Measurements from ENCODE around the gene AUTS2. TPM values are rescaled to one million over a fixed set of nuclear protein-coding genes. Genes with fewer than 3 reads are reported as not detected.

Gene AUTS2
- total RNA-seq, 3 donors from 2014 or later = 31.5 to 94.3 (median 81.3) TPM

DNA sequence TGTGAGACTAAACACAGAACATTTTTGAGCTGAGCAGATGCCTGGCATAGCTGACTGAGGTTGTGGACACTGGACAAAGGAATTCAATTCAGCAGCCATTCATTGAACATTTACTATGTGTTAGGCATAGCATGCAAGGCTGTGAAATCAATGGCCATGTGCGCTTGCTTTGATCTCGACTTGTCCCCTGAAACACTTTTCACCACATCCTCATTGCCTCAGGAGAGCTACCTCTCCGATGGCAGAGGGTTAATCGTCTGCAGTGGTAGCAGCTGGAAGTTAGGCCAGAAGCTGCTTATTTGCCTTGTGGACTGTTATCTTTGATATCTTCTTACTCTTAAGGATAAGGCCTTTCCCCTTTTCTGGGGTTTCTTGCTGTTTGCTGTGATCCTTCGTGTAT lies 297.8 kb downstream of the AUTS2 start:
- Histone ChIP-seq H3K9me3 (no peaks in the 10 kb centered on the region), H3K4me3 (no peak overlapping the region), H3K27ac (no peak overlapping the region), H3K36me3 (no peaks in the 10 kb centered on the region), H3K4me1 (no peaks in the 10 kb centered on the region), H3K27me3 (no peaks in the 10 kb centered on the region)
- intact Hi-C loops (cut with DNase I; ENCODE audit: low total_unique reads) = no loop called here
- no peak for DNase-seq (ENCODE audit: low spot score in 2 of 2)
- no peak for TF ChIP-seq POLR2AphosphoS5 (IDR thresholded peaks at IDR 0.05)
- TF ChIP-seq, protein P1, sequence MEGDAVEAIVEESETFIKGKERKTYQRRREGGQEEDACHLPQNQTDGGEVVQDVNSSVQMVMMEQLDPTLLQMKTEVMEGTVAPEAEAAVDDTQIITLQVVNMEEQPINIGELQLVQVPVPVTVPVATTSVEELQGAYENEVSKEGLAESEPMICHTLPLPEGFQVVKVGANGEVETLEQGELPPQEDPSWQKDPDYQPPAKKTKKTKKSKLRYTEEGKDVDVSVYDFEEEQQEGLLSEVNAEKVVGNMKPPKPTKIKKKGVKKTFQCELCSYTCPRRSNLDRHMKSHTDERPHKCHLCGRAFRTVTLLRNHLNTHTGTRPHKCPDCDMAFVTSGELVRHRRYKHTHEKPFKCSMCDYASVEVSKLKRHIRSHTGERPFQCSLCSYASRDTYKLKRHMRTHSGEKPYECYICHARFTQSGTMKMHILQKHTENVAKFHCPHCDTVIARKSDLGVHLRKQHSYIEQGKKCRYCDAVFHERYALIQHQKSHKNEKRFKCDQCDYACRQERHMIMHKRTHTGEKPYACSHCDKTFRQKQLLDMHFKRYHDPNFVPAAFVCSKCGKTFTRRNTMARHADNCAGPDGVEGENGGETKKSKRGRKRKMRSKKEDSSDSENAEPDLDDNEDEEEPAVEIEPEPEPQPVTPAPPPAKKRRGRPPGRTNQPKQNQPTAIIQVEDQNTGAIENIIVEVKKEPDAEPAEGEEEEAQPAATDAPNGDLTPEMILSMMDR (IDR thresholded peaks at IDR 0.05) = no peak
- no peak for TF ChIP-seq POLR2A (IDR thresholded peaks at IDR 0.05)

GRCh38 chr7:69898189-69898588 lies 299.9 kb downstream of the AUTS2 start:
- Histone ChIP-seq H3K36me3 (no peaks in the 10 kb centered on the region), H3K4me1 (no peaks in the 10 kb centered on the region), H3K9me3 (no peaks in the 10 kb centered on the region), H3K4me3 (no peak overlapping the region), H3K27me3 (no peaks in the 10 kb centered on the region), H3K27ac (no peak overlapping the region)
- intact Hi-C loops (cut with DNase I; ENCODE audit: low total_unique reads) = no loop called here
- DNase-seq (ENCODE audit: low spot score in 2 of 2) = no peak
- TF ChIP-seq, protein P1 (IDR thresholded peaks at IDR 0.05) = no peak
- TF ChIP-seq POLR2AphosphoS5 (IDR thresholded peaks at IDR 0.05) (no peak), POLR2A (IDR thresholded peaks at IDR 0.05) (no peak)

GRCh38 chr7:69903410-69903809 lies 305.1 kb downstream of the AUTS2 start:
- no peak overlapping the region for H3K4me3 ChIP-seq
- no peak overlapping the region for H3K27ac ChIP-seq
- no peaks in the 10 kb centered on the region for H3K9me3 ChIP-seq
- no peaks in the 10 kb centered on the region for H3K36me3 ChIP-seq
- intact Hi-C loops (cut with DNase I; ENCODE audit: low total_unique reads) = no loop called here
- no peaks in the 10 kb centered on the region for H3K4me1 ChIP-seq
- no peaks in the 10 kb centered on the region for H3K27me3 ChIP-seq
- no peak for DNase-seq (ENCODE audit: low spot score in 2 of 2)
- TF ChIP-seq, protein P1 (IDR thresholded peaks at IDR 0.05) = no peak
- no peak for TF ChIP-seq POLR2AphosphoS5 (IDR thresholded peaks at IDR 0.05)
- no peak for TF ChIP-seq POLR2A (IDR thresholded peaks at IDR 0.05)

GRCh38 chr7:69906283-69906995 lies 308.2 kb downstream of the AUTS2 start:
- TF ChIP-seq POLR2A (IDR thresholded peaks at IDR 0.05) (no peak), POLR2AphosphoS5 (IDR thresholded peaks at IDR 0.05) (no peak)
- TF ChIP-seq, protein P1 (IDR thresholded peaks at IDR 0.05) = no peak
- Histone ChIP-seq H3K9me3 (peaks cover 4 to 6% of the 10 kb centered on the region in 2 donors), H3K36me3 (no peaks in the 10 kb centered on the region), H3K4me3 (no peak overlapping the region), H3K27me3 (no peaks in the 10 kb centered on the region), H3K27ac (no peak overlapping the region), H3K4me1 (no peaks in the 10 kb centered on the region)
- intact Hi-C loops (cut with DNase I; ENCODE audit: low total_unique reads) = loop anchor here (2.0 to 5.0 kb wide), 2 partner anchors 50 to 591 kb away; no protein-coding TSS in a partner anchor
- no peak for DNase-seq (ENCODE audit: low spot score in 2 of 2)

GRCh38 chr7:69907720-69908119 lies 309.4 kb downstream of the AUTS2 start:
- no peak overlapping the region for H3K27ac ChIP-seq
- H3K36me3 ChIP-seq = no peaks in the 10 kb centered on the region
- H3K4me1 ChIP-seq = no peaks in the 10 kb centered on the region
- no peak for DNase-seq (ENCODE audit: low spot score in 2 of 2)
- H3K4me3 ChIP-seq = no peak overlapping the region
- no peak for TF ChIP-seq POLR2AphosphoS5 (IDR thresholded peaks at IDR 0.05)
- TF ChIP-seq, protein P1 (IDR thresholded peaks at IDR 0.05) = no peak
- no peak for TF ChIP-seq POLR2A (IDR thresholded peaks at IDR 0.05)
- H3K27me3 ChIP-seq = no peaks in the 10 kb centered on the region
- H3K9me3 ChIP-seq = peaks cover 6 to 9% of the 10 kb centered on the region in 2 donors
- intact Hi-C loops (cut with DNase I; ENCODE audit: low total_unique reads) = loop anchor here (2.0 to 5.0 kb wide), 2 partner anchors 51 to 590 kb away; no protein-coding TSS in a partner anchor

All from breast epithelium (tissue), 4 donors.